Activated T-helper 1 cell treated with Interleukin-2 at 50 U/mL for 16 hours (primary cell): ENCODE results near the gene NEMP2.

ENCODE experiments used
- DNase-seq: peaks from one replicate; pipeline ENCODE4 v3.0.0-alpha.2; 2020; ENCODE audit warnings: low read depth

Gene NEMP2

DNA sequence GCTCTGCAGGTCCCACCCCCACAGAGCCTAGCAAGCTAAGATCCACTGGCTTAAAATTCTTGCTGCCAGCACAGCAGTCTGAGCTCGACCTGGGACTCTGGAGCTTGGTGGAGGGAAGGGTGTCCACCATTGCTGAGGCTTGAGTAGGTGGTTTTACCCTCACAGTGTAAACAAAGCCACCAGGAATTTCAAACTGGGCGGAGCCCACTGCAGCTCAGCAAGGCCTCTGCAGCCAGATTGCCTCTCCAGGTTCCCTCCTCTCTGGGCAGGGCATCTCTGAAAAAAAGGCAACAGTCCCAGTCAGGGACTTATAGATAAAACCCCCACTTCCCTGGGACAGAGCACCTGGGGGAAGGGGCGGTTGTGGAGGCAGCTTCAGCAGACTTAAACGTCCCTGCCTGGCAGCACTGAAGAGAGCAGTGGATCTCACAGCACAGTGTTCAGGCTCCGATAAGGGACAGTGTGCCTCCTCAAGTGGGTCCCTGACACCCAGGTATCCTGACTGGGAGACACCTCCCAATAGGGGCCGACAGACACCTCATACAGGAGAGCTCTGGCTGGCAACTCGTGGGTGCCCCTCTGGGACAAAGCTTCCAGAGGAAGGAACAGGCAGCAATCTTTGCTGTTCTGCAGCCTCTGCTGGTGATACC is 20.0 kb upstream of the NEMP2 start:
- DNase-seq: no peak

- no peak for DNase-seq
Measured at GRCh38 chr2:190553254-190553653, 18.7 kb upstream of the NEMP2 start.

DNA sequence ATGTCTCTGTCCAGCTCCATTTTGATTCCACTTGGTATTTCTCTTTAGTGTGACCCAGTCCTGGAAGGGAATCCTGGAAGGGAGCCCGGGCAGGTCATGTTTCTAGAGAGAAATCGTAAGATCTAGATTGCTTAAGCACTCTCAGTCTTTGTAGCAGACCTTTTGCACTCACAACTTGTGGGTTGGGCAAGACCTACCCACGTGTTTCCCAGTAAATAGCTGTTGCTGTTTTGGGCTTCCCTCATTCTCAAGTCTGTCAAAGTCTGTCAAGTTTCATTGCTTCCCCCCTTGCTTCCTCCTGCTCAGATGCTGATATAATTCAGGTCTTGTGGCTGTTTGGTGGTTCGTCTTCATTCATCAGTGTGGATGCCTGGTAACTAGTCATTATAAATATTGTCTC is 17.4 kb upstream of the NEMP2 start:
- no peak for DNase-seq

GRCh38 chr2:190550137-190550536 is 15.6 kb upstream of the NEMP2 start:
- no peak for DNase-seq

DNA sequence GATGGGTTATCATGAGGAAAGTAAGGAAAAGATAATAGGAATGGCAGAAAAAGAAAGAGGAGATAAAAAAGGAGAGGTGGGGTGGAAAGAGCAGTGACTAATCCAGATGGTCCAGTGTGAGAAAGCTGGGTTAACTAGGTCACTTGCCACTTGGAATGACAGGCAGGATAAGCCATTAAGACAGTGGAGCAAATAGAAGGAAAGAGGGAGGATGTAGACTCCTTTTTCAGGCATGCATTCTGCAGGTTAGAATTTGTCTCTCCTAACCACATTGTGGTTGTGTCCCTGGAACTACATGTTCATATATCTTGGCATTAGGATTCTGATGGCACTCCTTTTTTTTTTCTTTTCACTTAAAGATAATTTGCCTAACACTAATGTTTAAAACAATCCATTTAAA is 13.4 kb upstream of the NEMP2 start:
- no peak for DNase-seq

- no peak for DNase-seq
Measured at GRCh38 chr2:190546734-190547133, 12.2 kb upstream of the NEMP2 start.

GRCh38 chr2:190545555-190546385 is 11.2 kb upstream of the NEMP2 start:
- DNase-seq: no peak

DNA sequence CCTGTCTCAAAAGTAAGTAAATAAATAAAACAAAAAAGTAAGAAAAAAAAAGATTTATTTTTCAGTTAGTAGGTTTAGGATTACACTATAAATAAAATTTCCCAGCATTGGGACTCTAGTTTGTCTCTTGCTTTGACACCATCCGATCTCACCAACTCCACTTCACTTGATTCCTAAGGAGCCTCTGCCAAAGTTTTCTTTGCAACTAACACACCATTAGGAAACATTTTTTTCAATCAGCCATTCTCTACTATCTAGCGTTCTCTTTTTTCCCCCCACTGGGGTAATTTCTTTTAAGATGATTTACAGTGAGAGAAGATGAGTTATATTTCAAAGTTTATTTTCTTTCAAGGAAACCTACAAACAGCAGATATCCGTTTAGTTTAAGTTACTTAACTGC is 10.6 kb upstream of the NEMP2 start:
- no peak for DNase-seq

DNA sequence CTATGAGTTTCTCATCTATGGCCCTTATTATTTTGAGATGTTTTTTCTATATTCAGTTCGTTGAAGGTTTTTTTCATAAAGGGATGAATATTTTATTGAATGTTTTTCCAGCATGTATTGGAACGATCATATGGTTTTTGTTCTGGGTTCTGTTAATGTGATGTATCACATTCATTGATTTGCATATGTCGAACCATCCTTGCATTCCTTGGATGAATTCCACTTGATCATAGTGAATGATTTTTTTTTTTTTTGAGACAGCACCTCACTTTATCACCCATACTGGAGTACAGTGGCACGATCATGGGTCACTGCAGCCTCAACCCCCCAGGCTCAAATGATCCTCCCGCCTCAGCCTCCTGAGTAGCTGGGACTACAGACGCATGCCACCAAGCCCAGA is 5.5 kb upstream of the NEMP2 start:
- DNase-seq: no peak

DNA sequence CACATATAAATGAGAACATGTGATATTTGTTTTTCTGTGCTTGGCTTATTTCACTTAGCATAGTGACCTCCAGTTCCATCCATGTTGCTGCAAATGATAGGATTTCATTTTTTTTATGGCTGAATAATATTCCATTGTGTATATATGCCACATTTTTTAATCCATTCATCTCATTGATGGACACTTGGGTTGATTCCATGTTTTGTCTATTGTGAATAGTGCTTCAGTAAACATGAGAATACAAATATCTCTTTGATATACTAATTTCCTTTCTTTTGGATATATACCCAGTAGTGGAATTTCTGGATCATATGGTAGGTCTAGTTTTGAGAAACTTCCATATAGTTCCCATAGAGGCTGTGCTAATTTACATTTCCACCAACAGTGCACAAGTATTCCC is 3.7 kb upstream of the NEMP2 start:
- no peak for DNase-seq

DNA sequence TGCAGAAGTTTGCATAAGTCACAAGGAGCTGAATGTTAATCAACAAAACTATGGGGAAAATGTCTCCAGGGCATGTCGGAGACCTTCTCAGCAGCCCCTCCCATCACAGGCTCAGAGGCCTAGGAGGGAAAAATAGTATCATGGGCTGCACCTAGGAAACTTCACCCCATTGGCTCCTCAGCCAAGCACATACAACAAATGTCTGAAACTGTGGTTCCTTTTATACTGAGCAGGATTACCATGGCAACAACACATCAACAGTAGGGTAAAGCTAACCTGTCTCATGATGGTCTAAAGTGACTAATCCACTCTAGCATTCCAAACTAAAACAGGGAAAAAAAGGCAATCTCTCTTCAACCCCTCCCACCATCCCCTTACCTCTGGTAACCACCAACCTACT is 3.2 kb upstream of the NEMP2 start:
- DNase-seq: no peak

DNA sequence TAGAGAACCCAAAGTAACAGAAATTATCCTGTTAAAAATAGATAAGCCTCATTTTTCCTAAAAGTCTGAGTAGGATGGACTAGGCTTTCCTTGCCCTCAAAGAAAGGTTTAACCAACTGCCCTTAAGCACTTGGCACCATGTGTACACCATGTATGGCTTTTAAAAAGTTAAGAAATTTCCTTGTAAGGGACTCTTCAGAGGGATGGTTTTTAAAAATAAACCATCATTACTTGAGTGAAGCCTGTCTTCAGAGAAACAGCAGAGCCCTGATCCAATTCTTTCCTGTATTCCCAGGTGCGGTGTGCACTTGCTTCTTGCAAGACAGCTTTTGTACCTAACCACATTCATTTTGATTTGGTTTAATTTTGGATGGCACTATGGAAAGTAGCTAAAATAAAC is 1.1 kb upstream of the NEMP2 start:
- DNase-seq: no peak

GRCh38 chr2:190535121-190535439 is 558 bp upstream of the NEMP2 start:
- DNase-seq: no peak

GRCh38 chr2:190533968-190534309 is 583 bp downstream of the NEMP2 start:
- DNase-seq: peak; percentile 35

DNA sequence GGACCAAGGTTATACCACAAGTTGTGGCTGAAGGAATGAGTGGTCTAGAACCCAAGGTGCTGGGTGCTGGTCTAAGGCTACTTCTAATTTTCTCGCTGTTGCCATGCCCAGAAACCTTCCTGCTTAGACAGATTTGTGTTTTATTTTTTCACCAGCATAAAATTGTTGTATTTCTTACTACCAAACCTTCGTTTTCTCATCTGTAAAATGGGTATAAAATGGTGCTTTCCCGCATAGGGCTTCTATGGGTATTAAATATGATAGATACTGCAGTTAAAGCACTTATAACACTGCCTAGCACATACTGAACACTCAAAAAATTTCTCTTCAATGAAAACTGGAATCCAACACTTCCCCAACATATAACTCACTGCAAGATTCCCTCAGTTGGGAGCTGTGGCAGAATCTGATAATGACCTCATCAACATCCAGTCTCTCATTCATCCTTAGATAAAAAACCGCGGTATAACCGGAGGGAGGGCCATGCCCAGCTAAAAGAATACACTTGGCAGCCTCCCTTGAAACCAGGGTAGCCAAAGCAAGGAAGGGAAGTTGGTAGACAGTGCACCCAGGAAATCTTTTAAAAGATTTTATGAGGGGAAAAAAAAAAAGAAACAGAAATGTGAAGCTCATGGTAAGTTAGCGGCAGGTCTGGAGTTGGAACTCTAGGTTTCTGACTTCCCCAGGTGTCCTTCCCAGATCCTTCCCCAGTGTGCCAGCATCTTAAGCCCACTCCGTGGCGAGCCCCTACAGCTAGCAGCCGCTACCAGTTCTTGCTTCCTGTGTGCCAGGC is 1.2 kb downstream of the NEMP2 start:
- DNase-seq: no peak

GRCh38 chr2:190532581-190532980 is 1.9 kb downstream of the NEMP2 start:
- DNase-seq: no peak

- DNase-seq: no peak
Measured at GRCh38 chr2:190530248-190530900, 4.1 kb downstream of the NEMP2 start.

GRCh38 chr2:190529486-190530247 is 4.9 kb downstream of the NEMP2 start:
- DNase-seq: no peak

DNA sequence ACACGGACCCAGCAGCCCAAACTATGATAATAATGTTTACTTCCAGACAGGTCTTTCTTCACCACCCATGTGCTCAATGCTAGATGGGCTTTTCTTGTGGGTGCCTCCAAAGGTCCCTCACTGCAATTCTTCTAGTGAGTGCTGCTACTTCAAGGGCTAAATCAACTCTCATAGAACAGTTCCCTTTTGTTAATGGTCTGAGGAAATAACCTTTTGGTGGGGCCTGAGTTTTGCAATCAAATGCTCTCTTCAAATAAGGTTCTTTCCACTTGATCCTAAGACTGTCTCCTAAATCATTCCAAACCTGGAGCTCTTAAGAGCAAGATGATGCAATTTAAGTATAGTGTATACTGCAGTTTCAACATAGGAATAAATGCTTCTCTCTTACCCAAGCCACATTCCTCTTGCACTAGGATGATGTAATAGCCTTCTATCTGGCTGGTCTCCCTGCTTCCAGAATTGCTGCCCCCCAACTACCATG is 6.0 kb downstream of the NEMP2 start:
- no peak for DNase-seq

GRCh38 chr2:190527918-190528317 is 6.6 kb downstream of the NEMP2 start:
- DNase-seq: no peak

GRCh38 chr2:190527214-190527613 is 7.3 kb downstream of the NEMP2 start:
- DNase-seq: no peak
